GM12878 (cell line): ENCODE data around the gene PNMT. TPM values are rescaled to one million over a fixed set of nuclear protein-coding genes. Genes with fewer than 3 reads are reported as not detected.

Source experiments
- HDAC2 ChIP-seq: fragments of 200-600 bp; sonication (generic); IDR thresholded peaks from 2 replicates; pipeline ENCODE4 v1.6.1; 2017
- NFIC ChIP-seq: IDR thresholded peaks from 2 replicates; pipeline ENCODE4 v1.6.1; 2012; ENCODE audit warnings: low read depth, mild to moderate bottlenecking, inconsistent platforms, low read length, moderate library complexity
- REST ChIP-seq: IDR thresholded peaks from 2 replicates; pipeline ENCODE4 v1.6.1; 2012; ENCODE audit warnings: mild to moderate bottlenecking, low read depth, low read length
- STAT3 ChIP-seq: IDR thresholded peaks from 2 replicates; pipeline ENCODE4 v1.6.1; 2011; ENCODE audit warnings: low read depth, low read length, improper control_type of control experiment
- ZNF687 ChIP-seq: fragments of 450-650 bp; IDR thresholded peaks from 2 replicates; pipeline ENCODE4 v1.6.1; 2017; ENCODE audit warnings: mild to moderate bottlenecking, moderate library complexity
- polyA plus RNA-seq, 11 experiments: library from polyadenylated mRNA; depleted of rRNA in 4 of 11; unstranded in 6 of 11; stranded (reverse) in 5 of 11; fragments of >200 nt; fragmentation: Nextera tagmentation in 4 of 11; fragmentation: Illumina TruSeq in 1 of 11; extraction: Ambion mirVana in 4 of 11; extraction: Trizol in 1 of 11; gene quantifications; 1 replicate in 1 of 11; 2 replicates in 10 of 11; pipeline versions ENCODE4 v1.2.1 to v1.2.3, GENCODE V29; 2011 to 2016; ENCODE audit warnings: inconsistent platforms in 2 of 11, missing spikeins in 2 of 11, low read depth in 1 of 11
- total RNA-seq, 4 experiments: library from RNA; depleted of rRNA in 3 of 4; stranded (reverse); fragments of >200 nt in 3 of 4; fragmentation: Illumina TruSeq in 1 of 4; extraction: Trizol in 1 of 4; gene quantifications; 2 replicates each; pipeline versions ENCODE4 v1.2.1 to v1.2.3, GENCODE V29; 2013 to 2021
- TF ChIP-seq, protein P1 (sequence below): IDR thresholded peaks from 2 replicates; pipeline ENCODE4 v1.6.1; 2011; ENCODE audit warnings: mild to moderate bottlenecking, low read depth, low read length, moderate library complexity; ENCODE audit not compliant: insufficient replicate concordance

The PNMT gene
- total and polyA plus RNA-seq, 10 of the 15 experiments (the other 5 are each of a cell fraction or from before 2014, with no cell fraction given) = not detected

- TF ChIP-seq REST (no peak), STAT3 (no peak), NFIC (no peak), HDAC2 (no peak), ZNF687 (no peak)
- TF ChIP-seq, protein P1, sequence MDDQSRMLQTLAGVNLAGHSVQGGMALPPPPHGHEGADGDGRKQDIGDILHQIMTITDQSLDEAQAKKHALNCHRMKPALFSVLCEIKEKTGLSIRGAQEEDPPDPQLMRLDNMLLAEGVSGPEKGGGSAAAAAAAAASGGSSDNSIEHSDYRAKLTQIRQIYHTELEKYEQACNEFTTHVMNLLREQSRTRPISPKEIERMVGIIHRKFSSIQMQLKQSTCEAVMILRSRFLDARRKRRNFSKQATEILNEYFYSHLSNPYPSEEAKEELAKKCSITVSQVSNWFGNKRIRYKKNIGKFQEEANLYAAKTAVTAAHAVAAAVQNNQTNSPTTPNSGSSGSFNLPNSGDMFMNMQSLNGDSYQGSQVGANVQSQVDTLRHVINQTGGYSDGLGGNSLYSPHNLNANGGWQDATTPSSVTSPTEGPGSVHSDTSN = no peak
- TF ChIP-seq, all 136 proteins: peak for 0
These were observed 5.5 kb upstream of the PNMT start (continued) for GRCh38 chr17:39662551-39663339.
